Left cardiac atrium (tissue), 4 donors: Measurements from ENCODE around the gene DEFB118. TPM values are rescaled to one million over a fixed set of nuclear protein-coding genes. Genes with fewer than 3 reads are reported as not detected.
"Not testable (repeated sequence)": the region's sequence is repeated elsewhere in the genome, so short reads cannot be mapped to it uniquely, and the experiment has no call there.

ENCODE experiments used
- ATAC-seq, 2 donors: fragments of 200-7000 bp; cut with Tn5 transposase; one replicate each; pipeline ENCODE4 v1.9.1; 2020; ENCODE audit warnings: mild to moderate bottlenecking in 2 of 2, moderate library complexity in 2 of 2
- DNase-seq: peaks from one replicate; pipeline ENCODE4 v3.0.0-alpha.2; 2020
- intact Hi-C, 2 donors: fragments of 100-400 bp; cut with DNase I; formaldehyde crosslinking; loops; one replicate each; pipeline versions ENCODE4 v1.14.1 to v1.15.1; 2022 to 2023
- long read RNA-seq: library from polyadenylated mRNA; unstranded; transcript quantifications from one replicate; pipeline ENCODE4 v2.0.0, GENCODE V29; 2021
- total RNA-seq, 2 donors: library from RNA; stranded (reverse); fragmentation: NEBNext Ultra II Directional; extraction: Animal tissue kit (Norgen Biotek cat#: 25700); gene quantifications; one replicate each; pipeline ENCODE4 v1.2.1, GENCODE V29; 2021
- donor health status: DM: no; HTN: yes; CAD: no.
- donor health status: DM: no; HTN: yes; CAD: no; lungs with severe emphysema.
- donor health status: DM: yes; HTN: yes; CAD: no.
- donor health status: Dilated cardiomyopathy.

The DEFB118 gene, protein sequence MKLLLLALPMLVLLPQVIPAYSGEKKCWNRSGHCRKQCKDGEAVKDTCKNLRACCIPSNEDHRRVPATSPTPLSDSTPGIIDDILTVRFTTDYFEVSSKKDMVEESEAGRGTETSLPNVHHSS
- not detected for total RNA-seq
- long read RNA-seq = 0 reads

- intact Hi-C loops = no loop called here
- ATAC-seq (no peak), DNase-seq (no peak)
These were observed at the start of gene DEFB118 for GRCh38 chr20:31368301-31368700. TSS of gene DEFB118 (plus strand) at chr20:31368601. CDS start at chr20:31368651, 50 bp downstream.

GRCh38 chr20:31322504-31322903 is 45.9 kb upstream of the DEFB118 start:
- ATAC-seq = no peak
- intact Hi-C loops = no loop called here
- no peak for DNase-seq

DNA sequence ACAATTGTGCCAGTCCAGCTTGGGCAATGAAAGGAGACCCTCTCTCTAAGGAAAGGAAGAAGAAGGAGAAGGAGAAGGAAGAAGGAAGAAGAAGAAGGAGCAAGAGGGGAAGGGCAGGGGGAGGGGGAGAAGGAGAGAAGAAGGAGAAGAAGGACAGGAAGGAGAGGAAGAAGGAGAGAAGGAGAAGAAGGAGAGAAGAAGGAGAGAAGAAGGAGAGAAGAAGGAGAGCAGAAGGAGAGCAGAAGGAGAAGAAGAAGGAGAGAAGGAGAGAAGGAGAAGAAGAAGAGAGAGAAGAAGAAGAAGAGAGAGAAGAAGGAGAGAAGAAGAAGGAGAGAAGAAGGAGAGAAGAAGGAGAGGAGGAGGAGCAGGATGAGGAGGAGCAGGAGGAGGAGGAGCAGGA is 37.5 kb upstream of the DEFB118 start:
- DNase-seq = no peak
- intact Hi-C loops = no loop called here
- ATAC-seq = no peak

DNA sequence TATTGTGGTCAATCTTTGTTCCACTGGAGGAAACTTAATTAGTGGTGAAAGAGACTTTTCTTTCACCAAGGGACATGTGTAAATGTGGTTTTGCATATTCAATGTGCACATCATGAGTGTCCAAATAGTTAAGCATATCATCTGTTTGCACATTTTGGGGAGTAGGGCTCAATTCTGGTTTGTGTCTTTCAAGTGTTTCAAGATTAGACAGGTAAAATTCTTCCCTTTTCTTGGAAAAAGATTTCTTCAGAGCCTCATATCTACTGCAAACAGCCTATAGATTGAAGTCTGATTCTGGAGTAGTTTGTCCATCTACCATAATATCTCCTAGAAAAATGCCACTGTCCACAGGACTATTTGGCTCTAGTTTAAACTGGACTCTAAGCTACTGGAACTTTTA is 26.9 kb upstream of the DEFB118 start:
- no peak for ATAC-seq
- no peak for DNase-seq
- intact Hi-C loops = no loop called here

GRCh38 chr20:31355981-31356380 is 12.4 kb upstream of the DEFB118 start:
- intact Hi-C loops = no loop called here
- DNase-seq (no peak), ATAC-seq (no peak)

GRCh38 chr20:31363295-31363694 is 5.1 kb upstream of the DEFB118 start:
- ATAC-seq (no peak), DNase-seq (no peak)
- intact Hi-C loops = no loop called here

GRCh38 chr20:31364272-31364671 is 4.1 kb upstream of the DEFB118 start:
- intact Hi-C loops, ATAC-seq, DNase-seq: not testable (repeated sequence)

DNA sequence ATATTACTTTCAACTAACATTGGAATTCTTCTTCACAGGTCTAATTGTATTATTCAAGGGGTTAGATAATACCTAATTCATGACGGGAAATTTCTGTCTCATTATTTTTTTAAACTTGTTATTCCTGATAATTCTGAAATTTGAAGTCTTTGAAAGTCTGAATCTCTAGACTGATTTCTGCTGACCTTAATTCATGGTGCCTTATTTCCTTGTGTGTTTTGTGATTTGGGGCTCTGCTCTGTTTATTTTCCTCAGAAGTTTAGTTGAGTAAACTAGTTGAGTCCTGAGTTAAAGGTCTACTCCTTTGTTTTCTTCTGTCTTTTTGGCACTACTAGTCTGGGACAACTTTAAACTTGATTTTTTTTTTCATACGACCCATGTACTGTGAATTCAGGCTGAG is 5.9 kb downstream of the DEFB118 start:
- DNase-seq (no peak), ATAC-seq (no peak)
- intact Hi-C loops = no loop called here

- DNase-seq (no peak), ATAC-seq (no peak)
- intact Hi-C loops = no loop called here
These were observed 22.1 kb downstream of the DEFB118 start, which contains the start of gene DEFB119 for GRCh38 chr20:31390490-31390889. TSS of gene DEFB119 (minus strand) at chr20:31390590. CDS start at chr20:31390483, 107 bp downstream.

DNA sequence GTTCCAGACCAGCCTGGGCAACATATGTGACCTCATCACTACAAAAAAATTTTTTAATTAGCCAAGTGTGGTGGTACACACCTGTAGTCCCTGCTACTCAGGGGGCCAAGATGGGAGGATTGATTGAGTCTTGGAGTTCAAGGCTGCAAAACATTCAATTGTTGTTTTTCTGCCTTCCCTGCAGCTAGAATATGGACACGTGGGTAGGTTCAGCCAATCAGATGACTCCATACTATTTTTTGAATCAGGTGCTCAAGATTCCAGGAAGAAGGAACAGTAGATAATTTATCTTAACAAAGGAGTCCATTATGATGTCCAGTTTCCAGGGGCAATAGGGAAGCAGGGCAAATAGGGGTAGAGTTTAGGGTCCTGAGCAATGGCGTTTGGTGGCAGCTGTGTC is 24.4 kb downstream of the DEFB118 start:
- DNase-seq (no peak), ATAC-seq (no peak)
- intact Hi-C loops = no loop called here

GRCh38 chr20:31394900-31395299 is 26.5 kb downstream of the DEFB118 start:
- no peak for DNase-seq
- ATAC-seq = no peak
- intact Hi-C loops = no loop called here

GRCh38 chr20:31403886-31404285 is 35.5 kb downstream of the DEFB118 start:
- intact Hi-C loops = no loop called here

DNA sequence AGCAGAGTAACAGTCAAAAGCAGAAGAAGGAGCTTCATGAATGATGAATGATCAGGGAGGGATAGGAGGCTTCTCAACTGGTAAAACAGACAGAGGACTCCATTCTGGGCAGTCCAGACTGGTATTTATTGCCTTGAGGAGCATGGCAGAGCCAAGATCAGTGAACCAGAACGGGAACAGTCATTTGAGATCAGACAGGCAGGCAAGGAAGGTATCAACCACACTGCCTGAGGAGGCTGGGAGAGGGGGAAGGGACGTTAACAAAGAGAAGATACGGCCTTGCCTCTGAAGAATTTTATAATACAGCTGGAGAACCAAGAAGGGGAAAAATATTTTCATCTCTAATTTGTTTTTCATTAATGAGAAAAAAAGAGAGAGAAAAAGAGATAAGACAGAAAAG is 37.7 kb downstream of the DEFB118 start, which contains the start of gene DEFB121:
DEFB121 (minus strand) TSS at position 101 of the 400 bp plus-strand sequence; CDS start at position 38, 63 bp downstream.
- no peak for ATAC-seq
- no peak for DNase-seq
- intact Hi-C loops = no loop called here

More at GRCh38 chr20:31403886-31404285, 35.5 kb downstream of the DEFB118 start:
- DNase-seq = no peak
- no peak for ATAC-seq

- DNase-seq (no peak), ATAC-seq (no peak)
- intact Hi-C loops = no loop called here
These were observed 41.6 kb downstream of the DEFB118 start for GRCh38 chr20:31410011-31410410.

DNA sequence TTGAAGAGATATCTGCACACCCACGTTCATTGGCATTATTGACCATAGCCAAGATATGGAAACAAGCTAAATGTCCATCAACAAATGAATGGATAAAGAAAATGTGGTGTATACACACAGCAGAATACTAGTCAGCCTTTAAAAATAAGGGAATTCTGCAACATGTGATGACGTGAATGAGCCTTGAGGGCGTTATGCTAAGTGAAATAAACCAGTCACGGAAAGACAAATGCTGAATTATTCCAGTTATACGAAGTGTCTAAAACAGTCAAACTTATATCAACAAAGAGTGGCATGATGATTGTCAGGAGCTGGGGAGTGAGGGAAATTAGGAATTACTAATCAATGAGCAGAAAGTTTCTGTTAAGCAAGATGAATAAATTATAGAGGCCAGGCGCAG is 46.0 kb downstream of the DEFB118 start:
- no peak for ATAC-seq
- intact Hi-C loops = no loop called here
- DNase-seq = no peak

GRCh38 chr20:31415653-31416052 is 47.3 kb downstream of the DEFB118 start:
- no peak for ATAC-seq
- no peak for DNase-seq
- intact Hi-C loops = no loop called here

DNA sequence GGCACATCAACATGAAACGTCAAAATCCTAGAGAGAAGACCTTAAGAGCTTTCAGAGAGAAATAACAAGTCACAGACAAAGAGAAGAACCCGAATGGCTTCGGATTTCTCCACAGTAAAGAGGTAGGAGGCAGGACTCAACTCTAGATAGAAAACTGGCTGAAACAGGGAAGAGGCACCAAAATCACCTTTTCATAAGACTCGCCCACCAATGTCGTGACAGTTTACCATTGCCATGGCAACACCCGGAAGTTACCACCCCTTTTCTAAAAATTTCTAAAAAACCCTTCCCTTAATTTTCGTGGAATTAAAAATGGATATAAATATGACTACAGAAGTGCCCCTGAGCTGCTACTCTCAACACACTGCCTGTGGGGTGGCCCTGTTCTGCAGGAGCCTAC is 49.9 kb downstream of the DEFB118 start:
- ATAC-seq (no peak), DNase-seq (no peak)
- intact Hi-C loops = no loop called here

Other genes starting within 250 kb of the DEFB118 start
- not detected for gene DEFB115, start 110.9 kb upstream of the DEFB118 start, total RNA-seq
- gene DEFB116, start 60.0 kb upstream of the DEFB118 start, total RNA-seq = not detected
- gene DEFB119, start 22.0 kb downstream of the DEFB118 start, total RNA-seq = not detected
- gene DEFB121, start 37.6 kb downstream of the DEFB118 start, total RNA-seq = not detected
- not detected for gene DEFB123, start 72.0 kb downstream of the DEFB118 start, total RNA-seq
- under 1 TPM in 1 of 2 donors, not detected in 1; 0.44 TPM for gene DEFB124, start 106.5 kb downstream of the DEFB118 start, total RNA-seq
- gene REM1, start 106.7 kb downstream of the DEFB118 start, total RNA-seq = 1 to 10 TPM; 1.6 to 3.2 TPM
- gene HM13, start 145.8 kb downstream of the DEFB118 start, total RNA-seq = 10 to 100 TPM; 64.9 to 88.9 TPM
- 100 to 1,000 TPM; 103 to 222 TPM for gene ID1, start 236.7 kb downstream of the DEFB118 start, total RNA-seq